Measurements from ENCODE around the gene DDX39A.
"Not testable (repeated sequence)": the region's sequence is repeated elsewhere in the genome, so short reads cannot be mapped to it uniquely, and the experiment has no call there.

DDX39A gene

DNA sequence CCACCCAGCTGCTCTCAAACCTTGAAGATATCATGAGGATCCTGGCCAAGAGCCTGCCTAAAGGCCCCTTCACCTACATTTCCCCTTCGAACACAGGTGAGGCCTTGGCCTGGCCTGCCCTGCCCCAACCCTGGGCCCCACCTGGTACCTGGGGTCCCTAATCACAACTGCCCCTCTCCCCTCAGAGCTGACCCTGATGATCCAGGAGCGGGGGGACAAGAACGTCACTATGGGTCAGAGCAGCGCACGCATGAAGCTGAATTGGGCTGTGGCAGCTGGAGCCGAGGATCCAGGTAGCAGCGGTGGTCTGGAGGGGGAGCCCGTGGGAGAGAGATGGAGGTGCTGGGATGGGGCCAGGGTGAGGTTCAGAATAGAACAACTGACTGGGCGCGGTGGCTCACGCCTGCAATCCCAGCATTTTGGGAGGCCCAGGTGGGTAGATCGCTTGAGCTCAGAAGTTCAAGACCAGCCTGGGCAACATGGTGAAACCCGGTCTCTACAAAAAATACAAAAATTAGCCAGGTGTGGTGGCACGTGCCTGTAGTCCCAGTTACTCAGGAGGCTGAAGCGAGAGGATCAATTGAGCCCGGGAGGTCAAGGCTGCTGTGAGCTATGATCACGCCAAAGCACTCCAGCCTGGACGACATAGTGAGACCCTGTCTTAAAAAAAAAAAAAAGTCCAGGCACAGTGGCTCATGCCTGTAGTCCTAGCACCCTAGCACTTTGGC lies 17.5 kb downstream of the DDX39A start:
- no peaks in the 10 kb centered on the region for H3K79me2 ChIP-seq (ENCODE audit: insufficient read depth, low read length)
- no peaks in the 10 kb centered on the region for H4K20me1 ChIP-seq (ENCODE audit: low read depth, low read length)
- 0 out of 2 replicates have a peak, but pooled peaks cover 2% of the 10 kb centered on the region for H3F3A ChIP-seq (ENCODE audit: insufficient read depth)
- H3K4me3 ChIP-seq (ENCODE audit: insufficient read depth, low read length, poor library complexity, severe bottlenecking): no peak overlapping the region
- no peaks in the 10 kb centered on the region for H3K36me3 ChIP-seq (ENCODE audit: low read length)
- H3K4me2 ChIP-seq (ENCODE audit: low read depth, low read length, poor library complexity, severe bottlenecking): no peak overlapping the region
- no peak overlapping the region for H3K9ac ChIP-seq (ENCODE audit: low read length)
- H2AFZ ChIP-seq (ENCODE audit: low read depth, low read length, severe bottlenecking): no peak overlapping the region
- no peaks in the 10 kb centered on the region for H3K27me3 ChIP-seq (ENCODE audit: low read length)
- H3K9me2 ChIP-seq (replicated peaks; ENCODE audit: insufficient read depth, low read length): no peaks in the 10 kb centered on the region
- H3K27ac ChIP-seq (ENCODE audit: low read depth, low read length): no peak overlapping the region
- TF ChIP-seq CTCF (IDR thresholded peaks at IDR 0.05; ENCODE audit: insufficient read depth, low read length, poor library complexity, severe bottlenecking) (no peak), EZH2phosphoT487 (conservative IDR thresholded peaks at IDR 0.05; ENCODE audit: low read length) (no peak)
- H3K9me3 ChIP-seq (ENCODE audit: insufficient read depth, low read length): no peaks in the 10 kb centered on the region

DNA sequence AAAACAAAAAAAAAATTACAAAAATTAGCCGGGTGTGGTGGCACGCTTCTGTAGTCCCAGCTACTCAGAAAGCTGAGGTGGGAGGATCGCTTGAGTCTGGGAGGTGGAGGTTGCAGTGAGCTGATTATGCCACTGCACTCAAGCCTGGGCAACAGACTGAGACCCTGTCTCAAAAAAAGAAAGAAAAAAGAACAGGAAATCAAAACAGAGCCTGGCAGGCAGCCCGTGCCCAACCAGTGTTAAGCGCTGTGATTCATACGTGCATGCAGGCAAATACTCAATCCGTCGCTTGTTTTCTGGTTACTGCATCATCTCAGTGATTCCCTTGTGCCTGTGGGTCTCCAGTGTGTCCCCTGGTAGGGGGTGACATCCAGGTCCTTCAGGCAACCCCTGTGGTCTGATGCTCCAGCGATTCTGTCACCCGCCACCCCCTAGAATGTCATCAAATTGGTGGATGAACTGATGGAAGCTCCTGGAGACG lies 18.1 kb downstream of the DDX39A start:
- Histone ChIP-seq H3K27ac (ENCODE audit: low read depth, low read length) (no peak overlapping the region), H4K20me1 (ENCODE audit: low read depth, low read length) (no peaks in the 10 kb centered on the region), H3K79me2 (ENCODE audit: insufficient read depth, low read length) (no peaks in the 10 kb centered on the region), H3F3A (ENCODE audit: insufficient read depth) (no peaks in the 10 kb centered on the region), H3K9me2 (replicated peaks; ENCODE audit: insufficient read depth, low read length) (no peaks in the 10 kb centered on the region), H3K4me2 (ENCODE audit: low read depth, low read length, poor library complexity, severe bottlenecking) (no peak overlapping the region), H3K36me3 (ENCODE audit: low read length) (no peaks in the 10 kb centered on the region), H3K9ac (ENCODE audit: low read length) (no peak overlapping the region), H3K27me3 (ENCODE audit: low read length) (no peaks in the 10 kb centered on the region), H3K9me3 (ENCODE audit: insufficient read depth, low read length) (no peaks in the 10 kb centered on the region), H3K4me3 (ENCODE audit: insufficient read depth, low read length, poor library complexity, severe bottlenecking) (no peak overlapping the region), H2AFZ (ENCODE audit: low read depth, low read length, severe bottlenecking) (no peak overlapping the region)
- no peak for TF ChIP-seq EZH2phosphoT487 (conservative IDR thresholded peaks at IDR 0.05; ENCODE audit: low read length)
- TF ChIP-seq CTCF (IDR thresholded peaks at IDR 0.05; ENCODE audit: insufficient read depth, low read length, poor library complexity, severe bottlenecking): no peak

GRCh38 chr19:14397168-14397567 lies 22.0 kb downstream of the DDX39A start:
- H3K9me3 ChIP-seq (ENCODE audit: insufficient read depth, low read length); H3K27ac ChIP-seq (ENCODE audit: low read depth, low read length); H3F3A ChIP-seq (ENCODE audit: insufficient read depth); H3K27me3 ChIP-seq (ENCODE audit: low read length); H3K4me2 ChIP-seq (ENCODE audit: low read depth, low read length, poor library complexity, severe bottlenecking); H3K79me2 ChIP-seq (ENCODE audit: insufficient read depth, low read length); H4K20me1 ChIP-seq (ENCODE audit: low read depth, low read length); H3K9me2 ChIP-seq (replicated peaks; ENCODE audit: insufficient read depth, low read length); H2AFZ ChIP-seq (ENCODE audit: low read depth, low read length, severe bottlenecking); H3K9ac ChIP-seq (ENCODE audit: low read length); H3K4me3 ChIP-seq (ENCODE audit: insufficient read depth, low read length, poor library complexity, severe bottlenecking); H3K36me3 ChIP-seq (ENCODE audit: low read length): not testable (repeated sequence)

DNA sequence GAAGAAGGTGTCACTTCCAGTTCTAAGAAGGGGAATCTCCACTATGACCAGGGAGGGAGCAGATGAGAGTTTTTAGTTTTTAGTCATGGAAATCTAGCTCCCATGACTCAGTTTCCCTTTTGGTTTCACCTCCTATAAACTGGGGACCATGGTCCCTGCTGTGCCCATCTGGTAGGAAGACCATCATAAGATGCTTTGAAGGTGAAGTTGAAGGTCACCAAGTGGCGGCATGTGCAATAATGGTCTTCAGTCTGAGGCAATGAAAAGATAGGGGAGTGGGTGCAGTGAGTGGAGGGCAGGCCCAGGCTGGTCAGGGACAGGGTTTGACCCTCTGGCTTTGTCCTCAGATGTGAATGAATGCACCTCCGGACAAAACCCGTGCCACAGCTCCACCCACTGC lies 22.4 kb downstream of the DDX39A start:
- not testable (repeated sequence) for H4K20me1 ChIP-seq (ENCODE audit: low read depth, low read length)

More for the DNA sequence above, 22.4 kb downstream of the DDX39A start:
- H3K4me3 ChIP-seq (ENCODE audit: insufficient read depth, low read length, poor library complexity, severe bottlenecking); H3K36me3 ChIP-seq (ENCODE audit: low read length); H3K27me3 ChIP-seq (ENCODE audit: low read length); H3K79me2 ChIP-seq (ENCODE audit: insufficient read depth, low read length); H2AFZ ChIP-seq (ENCODE audit: low read depth, low read length, severe bottlenecking); H3K9ac ChIP-seq (ENCODE audit: low read length); H3K4me2 ChIP-seq (ENCODE audit: low read depth, low read length, poor library complexity, severe bottlenecking); H3K9me2 ChIP-seq (replicated peaks; ENCODE audit: insufficient read depth, low read length); H3K27ac ChIP-seq (ENCODE audit: low read depth, low read length); H3K9me3 ChIP-seq (ENCODE audit: insufficient read depth, low read length); H3F3A ChIP-seq (ENCODE audit: insufficient read depth): not testable (repeated sequence)
